Measurements from ENCODE around the gene MMP20.

DNA sequence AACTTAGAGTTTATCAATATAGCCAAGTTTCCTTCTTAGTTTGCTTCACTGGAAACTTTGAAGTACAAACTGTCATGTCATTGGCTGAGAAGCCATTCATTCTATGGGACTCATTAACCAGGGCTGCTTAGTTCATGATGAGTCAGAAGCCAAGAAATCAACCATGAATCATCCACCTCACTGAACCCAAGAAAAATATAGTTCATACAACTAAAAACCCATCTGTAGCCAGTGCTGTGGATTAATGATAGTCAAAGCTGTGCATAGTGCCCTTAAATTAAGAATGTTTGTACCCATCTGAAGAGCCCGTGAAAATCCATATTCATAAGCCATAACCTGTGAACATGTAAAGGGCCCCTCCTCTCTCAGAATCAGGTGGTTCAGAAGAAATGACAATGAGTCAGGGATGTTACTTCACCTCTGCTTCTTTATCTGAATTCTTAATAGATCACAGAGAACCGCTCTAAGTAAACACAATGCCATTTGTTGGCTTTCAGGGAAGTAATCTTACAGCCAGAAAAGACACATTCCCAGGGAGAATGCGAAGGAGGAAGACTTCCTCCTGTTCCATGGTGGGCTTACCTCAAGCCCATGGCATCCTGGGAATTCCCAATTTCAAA, 25.4 kb downstream of the MMP20 start:
- TF ChIP-seq EZH2 (IDR thresholded peaks at IDR 0.05; ENCODE audit: insufficient read depth, low read length), result no peak
- TF ChIP-seq, protein P1, sequence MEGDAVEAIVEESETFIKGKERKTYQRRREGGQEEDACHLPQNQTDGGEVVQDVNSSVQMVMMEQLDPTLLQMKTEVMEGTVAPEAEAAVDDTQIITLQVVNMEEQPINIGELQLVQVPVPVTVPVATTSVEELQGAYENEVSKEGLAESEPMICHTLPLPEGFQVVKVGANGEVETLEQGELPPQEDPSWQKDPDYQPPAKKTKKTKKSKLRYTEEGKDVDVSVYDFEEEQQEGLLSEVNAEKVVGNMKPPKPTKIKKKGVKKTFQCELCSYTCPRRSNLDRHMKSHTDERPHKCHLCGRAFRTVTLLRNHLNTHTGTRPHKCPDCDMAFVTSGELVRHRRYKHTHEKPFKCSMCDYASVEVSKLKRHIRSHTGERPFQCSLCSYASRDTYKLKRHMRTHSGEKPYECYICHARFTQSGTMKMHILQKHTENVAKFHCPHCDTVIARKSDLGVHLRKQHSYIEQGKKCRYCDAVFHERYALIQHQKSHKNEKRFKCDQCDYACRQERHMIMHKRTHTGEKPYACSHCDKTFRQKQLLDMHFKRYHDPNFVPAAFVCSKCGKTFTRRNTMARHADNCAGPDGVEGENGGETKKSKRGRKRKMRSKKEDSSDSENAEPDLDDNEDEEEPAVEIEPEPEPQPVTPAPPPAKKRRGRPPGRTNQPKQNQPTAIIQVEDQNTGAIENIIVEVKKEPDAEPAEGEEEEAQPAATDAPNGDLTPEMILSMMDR (IDR thresholded peaks at IDR 0.05; ENCODE audit: insufficient read depth, low read depth, low read length), result no peak

Measured in astrocyte (in vitro differentiated cells and primary cell).